SK-N-MC (cell line): ENCODE results near the gene PRDM10.
"Not testable (repeated sequence)": the region's sequence is repeated elsewhere in the genome, so short reads cannot be mapped to it uniquely, and the experiment has no call there.

Experiments
- DNase-seq: peaks from one replicate; pipeline ENCODE4 v3.0.0-alpha.2; 2011; ENCODE audit warnings: low read depth, low spot score
- H3K27ac ChIP-seq: fragments of 200-600 bp; sonication (generic); 2 replicates; pipeline ENCODE4 v1.5.1; 2016; ENCODE audit warnings: mixed run types
- H3K36me3 ChIP-seq: fragments of 200-600 bp; sonication (generic); 2 replicates; pipeline ENCODE4 v1.6.1; 2017; ENCODE audit warnings: antibody characterized with exemption, low read length, mixed read lengths; ENCODE audit not compliant: insufficient read depth
- H3K4me3 ChIP-seq: fragments of 200-600 bp; sonication (generic); 2 replicates; pipeline ENCODE4 v1.5.1; 2016
- H3K9ac ChIP-seq: fragments of 200-600 bp; sonication (generic); 2 replicates; pipeline ENCODE4 v1.8.0; 2017; ENCODE audit warnings: mixed run types, mixed read lengths; ENCODE audit not compliant: insufficient read length
- H3K9me3 ChIP-seq: fragments of 200-600 bp; sonication (generic); 2 replicates; pipeline ENCODE4 v1.6.1; 2017; ENCODE audit warnings: low read depth, mild to moderate bottlenecking, antibody characterized with exemption, low read length, moderate library complexity, mixed read lengths
- EZH2 ChIP-seq: fragments of 200-600 bp; sonication (generic); IDR thresholded peaks from one replicate; pipeline ENCODE4 v1.6.1; 2017; ENCODE audit warnings: antibody characterized with exemption
- FOXP2 ChIP-seq: optimal IDR thresholded peaks from 2 replicates; pipeline ENCODE3; 2011; ENCODE audit warnings: mild to moderate bottlenecking, moderate library complexity; ENCODE audit not compliant: insufficient read depth; ENCODE audit errors: extremely low read length, control extremely low read depth
- POLR2AphosphoS5 ChIP-seq: IDR thresholded peaks from 2 replicates; pipeline ENCODE4 v1.6.1; 2012; ENCODE audit warnings: mild to moderate bottlenecking, low read depth, low read length, borderline replicate concordance

The PRDM10 gene

GRCh38 chr11:129973809-129974208 is 28.8 kb downstream of the PRDM10 start:
- Histone ChIP-seq H3K36me3 (no peaks in the 10 kb centered on the region), H3K27ac (no peak overlapping the region), H3K9ac (no peak overlapping the region), H3K4me3 (no peak overlapping the region), H3K9me3 (no peaks in the 10 kb centered on the region)
- TF ChIP-seq FOXP2 (no peak), POLR2AphosphoS5 (no peak), EZH2 (no peak)
- no peak for DNase-seq

- no peak for DNase-seq
- no peaks in the 10 kb centered on the region for H3K9me3 ChIP-seq
- H3K36me3 ChIP-seq: no peaks in the 10 kb centered on the region
- TF ChIP-seq EZH2 (no peak), POLR2AphosphoS5 (no peak), FOXP2 (no peak)
- H3K9ac ChIP-seq: no peak overlapping the region
- H3K4me3 ChIP-seq: no peak overlapping the region
- H3K27ac ChIP-seq: no peak overlapping the region
These were observed 29.6 kb downstream of the PRDM10 start for GRCh38 chr11:129973068-129973467.

GRCh38 chr11:129972611-129973010 is 30.0 kb downstream of the PRDM10 start:
- DNase-seq: no peak
- Histone ChIP-seq H3K4me3 (no peak overlapping the region), H3K36me3 (no peaks in the 10 kb centered on the region), H3K9ac (no peak overlapping the region), H3K9me3 (no peaks in the 10 kb centered on the region), H3K27ac (no peak overlapping the region)
- TF ChIP-seq EZH2 (no peak), POLR2AphosphoS5 (no peak), FOXP2 (no peak)

GRCh38 chr11:129971856-129972255 is 30.8 kb downstream of the PRDM10 start:
- not testable (repeated sequence) for H3K9me3 ChIP-seq, DNase-seq, H3K36me3 ChIP-seq, H3K4me3 ChIP-seq, H3K27ac ChIP-seq, H3K9ac ChIP-seq

GRCh38 chr11:129969920-129970319 is 32.7 kb downstream of the PRDM10 start:
- no peak overlapping the region for H3K9ac ChIP-seq
- no peaks in the 10 kb centered on the region for H3K36me3 ChIP-seq
- H3K4me3 ChIP-seq: no peak overlapping the region
- H3K9me3 ChIP-seq: no peaks in the 10 kb centered on the region
- no peak for DNase-seq
- TF ChIP-seq FOXP2 (no peak), EZH2 (no peak), POLR2AphosphoS5 (no peak)
- H3K27ac ChIP-seq: no peak overlapping the region

GRCh38 chr11:129968591-129969419 is 33.8 kb downstream of the PRDM10 start:
- Histone ChIP-seq H3K27ac (no peak overlapping the region), H3K4me3 (no peak overlapping the region), H3K36me3 (no peaks in the 10 kb centered on the region), H3K9ac (no peak overlapping the region), H3K9me3 (no peaks in the 10 kb centered on the region)
- no peak for DNase-seq
- TF ChIP-seq POLR2AphosphoS5 (no peak), FOXP2 (no peak), EZH2 (no peak)

- DNase-seq: no peak
- no peak overlapping the region for H3K27ac ChIP-seq
- TF ChIP-seq FOXP2 (no peak), EZH2 (no peak), POLR2AphosphoS5 (no peak)
- H3K9me3 ChIP-seq: no peaks in the 10 kb centered on the region
- no peak overlapping the region for H3K4me3 ChIP-seq
- no peak overlapping the region for H3K9ac ChIP-seq
- no peaks in the 10 kb centered on the region for H3K36me3 ChIP-seq
These were observed 34.6 kb downstream of the PRDM10 start for GRCh38 chr11:129967996-129968395.

- no peak overlapping the region for H3K4me3 ChIP-seq
- no peaks in the 10 kb centered on the region for H3K36me3 ChIP-seq
- no peak for DNase-seq
- no peaks in the 10 kb centered on the region for H3K9me3 ChIP-seq
- TF ChIP-seq POLR2AphosphoS5: no peak
- TF ChIP-seq FOXP2: no peak
- no peak for TF ChIP-seq EZH2
- no peak overlapping the region for H3K27ac ChIP-seq
- H3K9ac ChIP-seq: no peak overlapping the region
These were observed 37.4 kb downstream of the PRDM10 start for GRCh38 chr11:129965248-129965647.

- peaks cover 11% of the 10 kb centered on the region for H3K36me3 ChIP-seq
- H3K9me3 ChIP-seq: no peaks in the 10 kb centered on the region
- H3K9ac ChIP-seq: no peak overlapping the region
- no peak overlapping the region for H3K27ac ChIP-seq
- no peak overlapping the region for H3K4me3 ChIP-seq
- DNase-seq: no peak
- TF ChIP-seq POLR2AphosphoS5 (no peak), FOXP2 (no peak), EZH2 (no peak)
These were observed 42.1 kb downstream of the PRDM10 start for GRCh38 chr11:129960216-129961214.
